Panc1 (cell line): Measurements from ENCODE around the gene SETD3.

Experiments used
- REST ChIP-seq, 2 experiments: IDR thresholded peaks; 2 replicates each; pipeline ENCODE4 v1.6.1; 2011 to 2012; ENCODE audit warnings: low read depth in 2 of 2, control low read depth in 1 of 2, low read length in 1 of 2, mild to moderate bottlenecking in 1 of 2, moderate library complexity in 1 of 2; ENCODE audit not compliant: insufficient read depth in 1 of 2
- SIN3A ChIP-seq: IDR thresholded peaks from 2 replicates; pipeline ENCODE4 v1.6.1; 2012; ENCODE audit warnings: low read depth, mild to moderate bottlenecking, low read length, moderate library complexity, borderline replicate concordance; ENCODE audit not compliant: insufficient read depth
- TF ChIP-seq, protein P1 (sequence below): fragments of 450-650 bp; IDR thresholded peaks from 2 replicates; pipeline ENCODE4 v1.5.1; 2017; ENCODE audit warnings: mild to moderate bottlenecking

- TF ChIP-seq, protein P1, sequence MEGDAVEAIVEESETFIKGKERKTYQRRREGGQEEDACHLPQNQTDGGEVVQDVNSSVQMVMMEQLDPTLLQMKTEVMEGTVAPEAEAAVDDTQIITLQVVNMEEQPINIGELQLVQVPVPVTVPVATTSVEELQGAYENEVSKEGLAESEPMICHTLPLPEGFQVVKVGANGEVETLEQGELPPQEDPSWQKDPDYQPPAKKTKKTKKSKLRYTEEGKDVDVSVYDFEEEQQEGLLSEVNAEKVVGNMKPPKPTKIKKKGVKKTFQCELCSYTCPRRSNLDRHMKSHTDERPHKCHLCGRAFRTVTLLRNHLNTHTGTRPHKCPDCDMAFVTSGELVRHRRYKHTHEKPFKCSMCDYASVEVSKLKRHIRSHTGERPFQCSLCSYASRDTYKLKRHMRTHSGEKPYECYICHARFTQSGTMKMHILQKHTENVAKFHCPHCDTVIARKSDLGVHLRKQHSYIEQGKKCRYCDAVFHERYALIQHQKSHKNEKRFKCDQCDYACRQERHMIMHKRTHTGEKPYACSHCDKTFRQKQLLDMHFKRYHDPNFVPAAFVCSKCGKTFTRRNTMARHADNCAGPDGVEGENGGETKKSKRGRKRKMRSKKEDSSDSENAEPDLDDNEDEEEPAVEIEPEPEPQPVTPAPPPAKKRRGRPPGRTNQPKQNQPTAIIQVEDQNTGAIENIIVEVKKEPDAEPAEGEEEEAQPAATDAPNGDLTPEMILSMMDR = no peak
- no peak for TF ChIP-seq SIN3A
- no peak for TF ChIP-seq REST (IDR thresholded peaks at IDR 0.05; ENCODE audit: insufficient read depth in 1 of 2, low read depth in 2 of 2, low read length in 1 of 2)
These were observed 48.7 kb downstream of the SETD3 start for GRCh38 chr14:99431986-99432385.
